SU-DHL-6 (cell line): ENCODE data around the gene PTPRK.

Source experiments
- H2AFZ ChIP-seq: fragments of 200-600 bp; sonication (generic); 2 replicates; pipeline ENCODE4 v1.6.1; 2014; ENCODE audit warnings: low read depth, mild to moderate bottlenecking, moderate library complexity, mixed read lengths, antibody characterized with exemption, low read length; ENCODE audit not compliant: severe bottlenecking
- H3F3A ChIP-seq: fragments of 200-600 bp; shearing (Covaris generic); 2 replicates; pipeline ENCODE4 v1.6.0; 2016; ENCODE audit warnings: antibody characterized with exemption, mild to moderate bottlenecking; ENCODE audit not compliant: insufficient read depth
- H3K27ac ChIP-seq: fragments of 200-600 bp; sonication (generic); 2 replicates; pipeline ENCODE4 v1.5.1; 2016; ENCODE audit warnings: low read depth, mild to moderate bottlenecking, low read length, moderate library complexity, mixed read lengths
- H3K27me3 ChIP-seq: fragments of 200-600 bp; sonication (generic), shearing (Covaris generic); 2 replicates; pipeline ENCODE4 v1.6.0; 2014; ENCODE audit warnings: mild to moderate bottlenecking, low read length
- H3K36me3 ChIP-seq: fragments of 200-600 bp; sonication (generic); 2 replicates; pipeline ENCODE4 v1.6.1; 2014; ENCODE audit warnings: mild to moderate bottlenecking, low read length, mixed read lengths
- H3K4me2 ChIP-seq: fragments of 300-600, 200-600 bp; shearing (Covaris generic), sonication (generic); 2 replicates; pipeline ENCODE4 v1.6.0; 2014; ENCODE audit warnings: low read length, low read depth, mild to moderate bottlenecking; ENCODE audit not compliant: poor library complexity, severe bottlenecking
- H3K4me3 ChIP-seq: fragments of 200-600 bp; sonication (generic); 2 replicates; pipeline ENCODE4 v1.5.1; 2014; ENCODE audit warnings: antibody characterized with exemption, low read length, mild to moderate bottlenecking, mixed read lengths; ENCODE audit not compliant: insufficient read depth, poor library complexity, severe bottlenecking
- H3K79me2 ChIP-seq: fragments of 200-600 bp; sonication (generic); 2 replicates; pipeline ENCODE4 v1.6.1; 2014; ENCODE audit warnings: mild to moderate bottlenecking, low read length, moderate library complexity; ENCODE audit not compliant: insufficient read depth
- H3K9ac ChIP-seq: fragments of 200-600 bp; sonication (generic); 2 replicates; pipeline ENCODE4 v1.7.0; 2014; ENCODE audit warnings: mild to moderate bottlenecking, low read length
- H3K9me2 ChIP-seq: fragments of 200-600 bp; sonication (generic); replicated peaks from 2 replicates; pipeline ENCODE4 v1.6.1; 2014; ENCODE audit warnings: low read length; ENCODE audit not compliant: insufficient read depth
- H3K9me3 ChIP-seq: fragments of 200-600 bp; sonication (generic); 2 replicates; pipeline ENCODE4 v1.6.1; 2014; ENCODE audit warnings: low read length, mixed read lengths; ENCODE audit not compliant: insufficient read depth
- H4K20me1 ChIP-seq: fragments of 200-600 bp; sonication (generic); 2 replicates; pipeline ENCODE4 v1.6.1; 2014; ENCODE audit warnings: low read depth, mild to moderate bottlenecking, antibody characterized with exemption, low read length, moderate library complexity, mixed read lengths
- EZH2phosphoT487 ChIP-seq: fragments of 200-600 bp; sonication (generic), shearing (Covaris generic); conservative IDR thresholded peaks from 2 replicates; pipeline ENCODE4 v1.6.1; 2018; ENCODE audit warnings: mild to moderate bottlenecking, antibody characterized with exemption, low read length, moderate library complexity, mixed read lengths
- TF ChIP-seq, protein P1 (sequence below): fragments of 200-600 bp; sonication (generic); IDR thresholded peaks from one replicate; pipeline ENCODE4 v1.5.1; 2017; ENCODE audit warnings: antibody characterized with exemption, mild to moderate bottlenecking, low read length, moderate library complexity; ENCODE audit not compliant: insufficient read depth, poor library complexity, severe bottlenecking

Gene PTPRK

DNA sequence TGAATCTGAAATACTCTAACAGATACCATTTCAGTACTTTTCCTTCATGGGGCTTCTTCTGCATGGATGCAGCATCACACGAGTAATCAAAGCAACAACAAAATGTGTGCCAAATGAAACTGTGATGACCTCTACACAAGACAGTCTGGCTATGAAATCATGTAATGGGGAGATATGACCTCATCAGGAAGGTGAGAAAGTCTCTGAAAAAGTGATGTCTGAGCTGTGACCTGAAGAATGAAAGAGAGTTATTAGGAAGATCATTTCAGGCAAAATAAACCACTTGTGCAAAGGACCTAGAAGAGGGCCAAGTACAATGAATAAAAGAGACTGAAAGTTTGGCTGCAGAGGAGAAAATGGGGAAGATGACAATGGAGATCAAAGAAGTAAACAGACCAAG is 182.8 kb downstream of the PTPRK start:
- no peaks in the 10 kb centered on the region for H3K9me3 ChIP-seq
- no peak for TF ChIP-seq EZH2phosphoT487
- TF ChIP-seq, protein P1, sequence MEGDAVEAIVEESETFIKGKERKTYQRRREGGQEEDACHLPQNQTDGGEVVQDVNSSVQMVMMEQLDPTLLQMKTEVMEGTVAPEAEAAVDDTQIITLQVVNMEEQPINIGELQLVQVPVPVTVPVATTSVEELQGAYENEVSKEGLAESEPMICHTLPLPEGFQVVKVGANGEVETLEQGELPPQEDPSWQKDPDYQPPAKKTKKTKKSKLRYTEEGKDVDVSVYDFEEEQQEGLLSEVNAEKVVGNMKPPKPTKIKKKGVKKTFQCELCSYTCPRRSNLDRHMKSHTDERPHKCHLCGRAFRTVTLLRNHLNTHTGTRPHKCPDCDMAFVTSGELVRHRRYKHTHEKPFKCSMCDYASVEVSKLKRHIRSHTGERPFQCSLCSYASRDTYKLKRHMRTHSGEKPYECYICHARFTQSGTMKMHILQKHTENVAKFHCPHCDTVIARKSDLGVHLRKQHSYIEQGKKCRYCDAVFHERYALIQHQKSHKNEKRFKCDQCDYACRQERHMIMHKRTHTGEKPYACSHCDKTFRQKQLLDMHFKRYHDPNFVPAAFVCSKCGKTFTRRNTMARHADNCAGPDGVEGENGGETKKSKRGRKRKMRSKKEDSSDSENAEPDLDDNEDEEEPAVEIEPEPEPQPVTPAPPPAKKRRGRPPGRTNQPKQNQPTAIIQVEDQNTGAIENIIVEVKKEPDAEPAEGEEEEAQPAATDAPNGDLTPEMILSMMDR, result no peak
- H3F3A ChIP-seq, result no peaks in the 10 kb centered on the region
- H3K36me3 ChIP-seq, result no peaks in the 10 kb centered on the region
- H3K4me3 ChIP-seq, result no peak overlapping the region
- no peak overlapping the region for H3K9ac ChIP-seq
- H3K27ac ChIP-seq, result no peak overlapping the region
- H3K9me2 ChIP-seq, result no peaks in the 10 kb centered on the region
- H2AFZ ChIP-seq, result no peak overlapping the region
- no peak overlapping the region for H3K4me2 ChIP-seq
- no peaks in the 10 kb centered on the region for H3K79me2 ChIP-seq
- H3K27me3 ChIP-seq, result no peaks in the 10 kb centered on the region
- H4K20me1 ChIP-seq, result no peaks in the 10 kb centered on the region

- H3K4me3 ChIP-seq, result no peak overlapping the region
- H3K79me2 ChIP-seq, result no peaks in the 10 kb centered on the region
- H3K36me3 ChIP-seq, result no peaks in the 10 kb centered on the region
- no peaks in the 10 kb centered on the region for H4K20me1 ChIP-seq
- H3K27me3 ChIP-seq, result no peaks in the 10 kb centered on the region
- no peak overlapping the region for H3K9ac ChIP-seq
- no peaks in the 10 kb centered on the region for H3F3A ChIP-seq
- H3K27ac ChIP-seq, result no peak overlapping the region
- H2AFZ ChIP-seq, result no peak overlapping the region
- H3K4me2 ChIP-seq, result no peak overlapping the region
- H3K9me2 ChIP-seq, result no peaks in the 10 kb centered on the region
- TF ChIP-seq, protein P1, result no peak
- no peak for TF ChIP-seq EZH2phosphoT487
- no peaks in the 10 kb centered on the region for H3K9me3 ChIP-seq
Measured at GRCh38 chr6:128336436-128337095, 183.8 kb downstream of the PTPRK start.

- Histone ChIP-seq H3K4me2 (no peak overlapping the region), H3K9me2 (no peaks in the 10 kb centered on the region), H3K27me3 (no peaks in the 10 kb centered on the region), H2AFZ (no peak overlapping the region), H3F3A (no peaks in the 10 kb centered on the region), H3K4me3 (no peak overlapping the region), H3K36me3 (no peaks in the 10 kb centered on the region), H4K20me1 (no peaks in the 10 kb centered on the region), H3K9ac (no peak overlapping the region), H3K27ac (no peak overlapping the region), H3K79me2 (no peaks in the 10 kb centered on the region), H3K9me3 (no peaks in the 10 kb centered on the region)
- TF ChIP-seq, protein P1, result no peak
- TF ChIP-seq EZH2phosphoT487, result no peak
Measured at GRCh38 chr6:128335963-128336362, 184.4 kb downstream of the PTPRK start.
